Stimulated activated CD4-positive, alpha-beta T cell treated with anti-CD3 and anti-CD28 coated beads, Interleukin-12 subunit alpha, Interleukin-12 subunit beta, amount 100 ng/mL, for 4 hours (primary cell): ENCODE results near the gene CSNK1A1L.

Experiments
- DNase-seq: peaks from one replicate; pipeline ENCODE4 v3.0.0-alpha.2; 2020

Gene CSNK1A1L

DNA sequence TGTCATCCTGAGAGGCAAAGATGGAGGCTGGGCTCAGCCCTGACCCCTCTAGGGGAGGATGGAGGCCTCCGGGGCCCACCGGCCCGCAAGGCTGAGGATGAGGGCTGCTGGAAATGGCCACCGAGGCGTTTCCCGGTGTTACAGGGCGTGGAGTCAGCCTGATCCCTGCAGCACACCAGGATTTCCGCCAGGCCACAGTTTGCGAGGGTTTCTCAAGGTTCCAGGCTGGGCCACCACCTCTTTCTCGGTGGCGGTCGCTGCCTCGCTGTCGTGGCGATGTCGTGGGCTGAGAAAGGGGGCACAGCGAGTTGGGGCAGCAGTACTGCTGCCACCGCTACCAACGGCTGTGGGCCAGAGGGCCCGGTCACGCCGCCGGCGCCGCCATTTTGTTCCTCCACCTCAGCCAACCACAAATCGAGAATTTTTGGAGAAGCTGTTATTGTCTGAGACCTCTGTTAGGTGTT lies at the start of gene CSNK1A1L:
TSS of gene CSNK1A1L (minus strand) at position 414 of the 464 bp plus-strand sequence. CDS start at position 6, 408 bp downstream.
- DNase-seq: no peak

- no peak for DNase-seq
These were observed 43.9 kb upstream of the CSNK1A1L start for GRCh38 chr13:37149380-37149779.

DNA sequence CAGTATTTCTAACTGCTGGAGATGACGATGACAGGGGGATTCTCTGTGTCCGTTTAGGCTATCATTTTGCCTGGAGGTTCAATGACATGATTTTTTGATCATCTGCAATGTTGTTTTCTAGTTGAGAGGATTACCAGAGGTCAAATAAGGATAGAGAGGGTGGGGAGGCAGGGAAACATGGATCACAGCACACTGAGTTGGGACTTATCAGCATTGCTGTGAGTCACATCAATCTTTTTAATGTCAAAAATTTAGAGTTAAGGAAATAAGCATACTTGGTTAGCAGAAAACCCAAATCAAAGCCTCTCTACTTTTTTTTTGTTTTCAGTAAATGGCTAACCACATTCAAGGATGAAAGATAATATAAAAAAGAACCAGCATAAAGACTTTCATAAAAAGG lies 43.0 kb upstream of the CSNK1A1L start:
- no peak for DNase-seq

DNA sequence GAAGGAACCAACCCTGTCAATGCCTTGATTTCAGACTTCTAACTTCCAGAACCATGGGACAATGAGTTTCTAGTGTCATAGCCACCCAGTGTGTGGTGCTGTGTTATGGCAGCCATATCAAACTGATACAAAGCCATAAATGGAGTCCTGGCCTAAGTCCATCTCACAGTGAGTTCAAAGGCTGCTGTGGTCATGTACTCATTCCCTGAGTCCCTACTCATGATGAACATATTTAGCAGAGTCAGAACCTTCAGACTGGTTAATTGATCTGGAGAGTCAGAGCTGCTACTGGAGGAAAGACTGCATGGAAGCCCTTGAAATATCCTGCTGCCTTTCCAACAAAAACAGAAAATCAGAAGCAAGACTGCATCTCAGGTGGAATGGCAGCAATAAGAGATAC lies 39.2 kb upstream of the CSNK1A1L start:
- DNase-seq: no peak

DNA sequence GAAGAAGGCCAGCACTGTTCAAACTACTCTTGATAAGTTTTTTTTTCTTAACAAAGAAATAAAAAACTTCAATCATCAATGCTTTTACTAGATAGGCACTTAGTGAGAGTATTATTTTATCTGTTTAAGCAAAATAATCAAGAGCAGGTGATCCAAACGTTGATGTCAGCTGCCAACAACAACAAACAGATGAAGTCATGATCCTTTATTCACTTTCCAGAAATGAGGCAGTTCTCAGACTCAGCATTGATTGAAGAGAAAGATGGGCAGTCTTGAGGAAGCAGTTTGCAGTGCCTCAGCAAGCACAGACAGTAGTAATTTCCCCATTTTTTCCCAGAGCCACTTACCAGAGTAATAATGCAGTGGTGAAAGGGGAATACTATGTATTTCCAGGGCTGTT lies 38.4 kb upstream of the CSNK1A1L start:
- DNase-seq: no peak

- DNase-seq: no peak
These were observed 37.4 kb upstream of the CSNK1A1L start for GRCh38 chr13:37142877-37143276.

- DNase-seq: no peak
These were observed 35.5 kb upstream of the CSNK1A1L start for GRCh38 chr13:37141011-37141410.

- no peak for DNase-seq
These were observed 33.9 kb upstream of the CSNK1A1L start for GRCh38 chr13:37139356-37139755.

DNA sequence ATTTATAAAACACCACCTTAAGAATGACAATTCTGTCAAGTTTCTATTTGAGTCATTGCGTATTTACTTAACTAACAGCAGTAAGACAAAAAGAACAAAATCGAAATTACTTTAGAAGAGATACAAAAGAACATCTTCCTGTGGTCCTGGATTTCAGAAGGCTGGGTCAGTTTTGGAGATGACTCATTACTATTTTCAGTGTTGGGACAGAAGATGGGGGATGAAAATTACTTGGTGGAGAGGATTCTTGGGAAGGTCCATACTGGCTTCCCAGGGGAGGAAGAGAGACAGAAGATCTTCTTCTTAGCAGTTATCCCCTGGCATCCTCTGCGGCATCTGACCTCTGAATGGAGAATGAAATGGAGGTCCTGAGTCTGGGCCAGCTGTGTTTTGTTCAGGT lies 33.5 kb upstream of the CSNK1A1L start:
- no peak for DNase-seq

- no peak for DNase-seq
These were observed 32.7 kb upstream of the CSNK1A1L start for GRCh38 chr13:37138169-37138568.

DNA sequence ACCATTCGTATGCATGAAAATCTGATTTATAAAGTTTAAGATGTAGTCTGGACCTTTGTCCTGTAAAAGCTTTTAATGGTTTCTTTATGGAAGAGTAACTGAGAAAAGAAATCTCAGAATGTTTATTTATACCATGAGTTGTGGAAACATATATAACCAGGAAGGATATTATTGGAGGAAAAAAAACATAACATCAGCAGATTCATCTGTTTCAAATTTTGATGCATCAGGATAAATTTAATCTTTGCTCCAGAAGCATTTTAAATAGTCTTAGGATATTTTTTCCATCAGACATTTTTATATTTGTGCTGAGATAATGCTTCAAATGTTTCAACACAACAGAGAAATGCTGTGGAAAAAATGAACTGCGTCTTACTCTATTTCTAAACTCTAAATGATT lies 31.2 kb upstream of the CSNK1A1L start:
- no peak for DNase-seq

- DNase-seq: no peak
These were observed 30.7 kb upstream of the CSNK1A1L start for GRCh38 chr13:37136187-37136586.

DNA sequence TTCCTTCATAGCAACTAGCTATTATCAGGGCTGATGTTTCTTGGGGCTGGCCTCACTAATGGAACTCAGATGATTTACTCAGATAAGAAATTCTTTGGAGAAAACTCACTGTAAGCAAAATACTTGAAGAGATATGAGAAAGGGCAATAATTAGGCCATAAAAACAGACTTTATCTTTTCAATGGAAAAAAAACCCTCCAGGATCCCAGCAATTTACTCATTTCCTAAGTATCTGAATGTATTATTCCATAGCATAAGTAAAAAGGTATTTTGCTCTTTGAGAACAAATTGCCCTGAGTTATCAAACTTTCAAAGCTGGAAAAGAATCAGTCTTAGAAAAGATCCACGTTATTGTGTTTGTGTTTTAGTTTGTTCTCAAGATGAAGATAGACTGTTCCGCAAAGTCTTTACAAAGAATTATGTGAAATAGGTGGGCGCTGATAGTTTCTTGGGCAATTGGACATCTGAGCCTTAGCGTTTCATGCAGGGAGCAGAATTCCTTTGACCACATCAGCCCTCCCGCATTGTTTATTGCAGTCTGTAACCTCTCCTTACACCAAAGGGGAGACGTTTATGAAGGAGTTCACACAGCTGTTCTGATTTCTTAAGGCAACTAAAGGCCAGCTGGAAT lies 29.1 kb upstream of the CSNK1A1L start:
- no peak for DNase-seq

DNA sequence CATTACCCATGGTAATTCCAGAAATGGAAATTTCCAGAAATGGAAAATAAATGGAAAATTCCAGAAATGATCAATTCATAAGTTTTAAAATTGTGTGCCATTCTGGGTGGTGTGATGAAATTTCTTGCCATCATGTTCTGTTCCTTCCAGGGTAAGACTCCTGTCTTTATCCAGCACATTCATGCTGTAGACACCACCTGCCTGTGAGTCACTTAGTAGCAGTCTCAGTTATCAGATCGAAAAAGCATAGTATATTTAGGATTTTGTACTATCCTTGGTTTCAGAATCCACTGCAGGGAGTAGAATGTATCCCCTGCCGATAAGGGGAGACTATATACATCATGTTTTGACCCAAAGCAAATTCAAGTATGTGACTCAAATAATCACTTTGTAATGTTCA lies 26.7 kb upstream of the CSNK1A1L start:
- no peak for DNase-seq

DNA sequence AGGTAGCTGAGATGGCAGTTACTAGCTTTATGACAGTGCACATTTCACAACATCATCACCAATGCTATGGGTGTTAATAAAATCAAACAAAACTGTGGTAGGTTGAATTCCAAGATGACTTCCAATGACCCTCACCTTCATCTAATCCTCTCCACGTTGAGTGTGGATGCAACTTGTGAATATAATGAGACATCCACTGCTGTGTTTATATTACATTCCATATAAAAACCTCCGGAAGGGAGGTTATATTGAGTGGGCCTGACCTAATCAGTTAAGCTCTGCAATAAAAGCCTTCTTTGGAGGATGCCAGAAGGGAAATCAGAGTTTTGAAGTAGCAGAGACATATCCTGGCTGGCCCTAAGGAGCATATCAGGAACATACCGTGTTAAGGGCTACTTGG lies 25.6 kb upstream of the CSNK1A1L start:
- DNase-seq: no peak

DNA sequence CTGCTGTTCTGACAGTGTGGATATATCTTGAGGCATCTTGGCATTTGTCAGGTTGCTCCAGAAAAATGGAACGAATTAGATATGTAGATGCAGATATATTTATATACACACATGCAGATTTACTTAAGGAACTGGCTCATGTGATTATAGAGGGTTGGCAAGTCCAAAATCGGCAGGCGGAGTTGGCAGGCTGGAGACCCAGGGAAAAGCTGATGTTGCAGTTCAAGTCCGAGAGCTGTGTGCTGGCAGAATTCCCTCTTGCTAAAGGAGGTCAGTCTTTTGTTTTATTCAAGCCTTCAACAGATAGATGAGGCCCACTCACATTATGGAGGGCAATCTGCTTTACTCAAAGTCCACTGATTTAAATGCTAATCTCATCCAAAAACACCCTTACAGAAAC lies 24.4 kb upstream of the CSNK1A1L start:
- no peak for DNase-seq

GRCh38 chr13:37127691-37128241 lies 22.3 kb upstream of the CSNK1A1L start:
- DNase-seq: no peak

DNA sequence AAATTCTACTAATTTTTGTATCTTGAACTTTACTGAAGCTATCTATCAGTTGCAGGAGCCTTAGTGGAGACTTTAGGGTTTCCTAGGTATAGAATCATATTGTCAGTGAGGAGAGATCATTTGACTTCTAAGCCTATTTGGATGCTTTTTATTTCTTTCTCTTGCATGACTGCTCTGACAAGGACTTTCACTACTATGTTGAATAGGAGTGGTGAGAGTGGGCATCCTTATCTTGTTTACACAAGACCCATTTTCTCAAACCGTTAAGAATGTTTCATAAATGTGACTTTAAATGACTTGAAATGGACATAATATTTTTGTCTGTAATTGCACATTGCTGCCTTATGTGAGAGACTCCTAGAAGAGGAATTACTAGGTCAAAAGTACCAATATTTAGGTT lies 17.9 kb upstream of the CSNK1A1L start:
- DNase-seq: no peak

- no peak for DNase-seq
These were observed 12.6 kb upstream of the CSNK1A1L start for GRCh38 chr13:37118016-37118415.

- DNase-seq: no peak
These were observed 8.8 kb upstream of the CSNK1A1L start for GRCh38 chr13:37114250-37114649.

GRCh38 chr13:37113534-37113933 lies 8.1 kb upstream of the CSNK1A1L start:
- no peak for DNase-seq

- no peak for DNase-seq
These were observed 3.7 kb upstream of the CSNK1A1L start for GRCh38 chr13:37109051-37109678.

DNA sequence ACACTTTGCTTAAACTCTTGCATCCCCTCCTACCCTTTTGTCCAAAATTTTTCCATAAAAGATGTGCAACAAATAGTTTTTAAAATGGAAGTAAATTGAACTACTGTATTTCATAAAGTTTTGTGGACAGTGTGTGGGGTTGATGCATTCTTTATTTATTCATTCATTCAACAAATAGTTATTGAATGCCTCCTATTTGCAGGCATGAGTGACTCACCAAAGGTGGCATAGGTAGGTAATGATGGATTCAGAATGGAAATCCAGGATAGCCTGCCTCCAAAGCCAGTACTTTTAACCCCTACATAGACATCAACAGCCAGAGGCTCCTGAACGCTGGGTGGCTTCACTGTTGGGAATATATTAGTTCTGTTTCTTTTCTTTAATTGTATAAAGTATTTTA lies 2.4 kb upstream of the CSNK1A1L start:
- no peak for DNase-seq

- DNase-seq: no peak
These were observed 2.0 kb upstream of the CSNK1A1L start for GRCh38 chr13:37107456-37107855.

- DNase-seq: no peak
These were observed 1.2 kb upstream of the CSNK1A1L start for GRCh38 chr13:37106642-37107041.
